COLO829 (cell line): Measurements from ENCODE around the gene TGM6.
"Not testable (repeated sequence)": the region's sequence is repeated elsewhere in the genome, so short reads cannot be mapped to it uniquely, and the experiment has no call there.

Experiments
- DNase-seq: peaks from one replicate; pipeline ENCODE4 v3.0.0; 2012; ENCODE audit warnings: low spot score

The TGM6 gene

DNA sequence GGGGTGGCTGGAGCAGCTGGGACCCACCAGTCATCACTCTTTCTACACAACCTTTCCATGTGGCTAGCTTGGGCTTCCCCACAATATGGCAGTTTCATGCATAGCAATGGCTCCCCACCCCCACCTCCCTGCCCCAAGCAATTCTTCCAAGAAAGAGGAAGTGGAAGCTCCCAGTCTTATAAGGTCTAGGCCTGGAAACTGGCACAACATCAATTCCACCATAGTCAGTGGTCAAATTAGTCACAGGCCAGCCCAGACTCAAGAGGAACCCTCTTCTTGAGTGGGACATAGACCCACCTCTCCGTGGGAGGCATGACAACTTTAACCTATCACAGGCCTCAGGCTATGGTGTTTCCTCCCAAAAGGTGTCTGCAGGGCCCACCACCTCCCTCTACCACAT, 17.7 kb downstream of the TGM6 start:
- no peak for DNase-seq

DNA sequence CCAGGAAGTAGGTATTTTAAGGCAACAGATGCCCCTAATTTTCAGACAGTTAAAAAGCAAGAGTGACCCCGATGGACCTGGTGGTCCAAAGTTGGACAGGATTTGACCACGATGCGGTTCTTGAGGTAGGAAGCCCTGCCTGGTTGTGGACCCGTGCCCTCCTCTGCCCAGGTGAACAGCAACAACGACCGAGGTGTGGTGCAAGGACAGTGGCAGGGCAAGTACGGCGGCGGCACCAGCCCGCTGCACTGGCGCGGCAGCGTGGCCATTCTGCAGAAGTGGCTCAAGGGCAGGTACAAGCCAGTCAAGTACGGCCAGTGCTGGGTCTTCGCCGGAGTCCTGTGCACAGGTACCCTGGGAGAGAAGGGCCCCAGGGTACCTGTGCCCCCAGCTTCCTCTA, 18.7 kb downstream of the TGM6 start:
- no peak for DNase-seq

DNA sequence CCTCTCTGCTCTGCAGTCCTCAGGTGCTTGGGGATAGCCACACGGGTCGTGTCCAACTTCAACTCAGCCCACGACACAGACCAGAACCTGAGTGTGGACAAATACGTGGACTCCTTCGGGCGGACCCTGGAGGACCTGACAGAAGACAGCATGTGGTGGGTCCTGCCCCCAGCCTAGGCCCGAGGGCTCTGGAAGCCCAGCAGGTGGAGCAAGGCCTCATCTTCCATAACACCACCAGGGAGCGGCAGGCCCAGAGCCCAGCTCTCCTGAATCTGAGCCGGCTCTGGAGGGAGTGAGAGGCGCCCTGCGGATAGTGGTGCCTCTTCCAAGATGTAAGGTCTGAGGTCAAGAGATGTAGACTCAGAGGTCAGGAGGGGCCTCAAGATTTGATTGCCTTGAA, 19.6 kb downstream of the TGM6 start:
- no peak for DNase-seq

DNA sequence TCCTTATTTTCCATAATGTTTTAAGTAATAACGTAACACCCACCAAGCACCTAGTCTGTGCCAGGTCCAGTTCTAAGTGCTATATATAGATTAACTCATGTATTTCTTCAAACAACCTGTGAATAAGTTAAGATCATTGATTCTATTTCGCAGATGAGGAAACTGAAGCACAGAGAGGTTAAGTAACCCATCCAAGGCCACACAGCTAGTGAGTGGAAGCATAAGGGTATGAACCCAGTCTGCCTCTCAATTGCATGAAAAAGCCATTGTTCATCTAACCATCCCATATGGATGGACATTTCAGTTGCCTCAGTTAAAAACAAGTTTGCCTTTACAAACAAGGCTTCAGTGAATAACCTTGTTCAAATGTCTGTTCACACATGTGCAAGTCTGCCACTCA, 20.8 kb downstream of the TGM6 start:
- no peak for DNase-seq

DNA sequence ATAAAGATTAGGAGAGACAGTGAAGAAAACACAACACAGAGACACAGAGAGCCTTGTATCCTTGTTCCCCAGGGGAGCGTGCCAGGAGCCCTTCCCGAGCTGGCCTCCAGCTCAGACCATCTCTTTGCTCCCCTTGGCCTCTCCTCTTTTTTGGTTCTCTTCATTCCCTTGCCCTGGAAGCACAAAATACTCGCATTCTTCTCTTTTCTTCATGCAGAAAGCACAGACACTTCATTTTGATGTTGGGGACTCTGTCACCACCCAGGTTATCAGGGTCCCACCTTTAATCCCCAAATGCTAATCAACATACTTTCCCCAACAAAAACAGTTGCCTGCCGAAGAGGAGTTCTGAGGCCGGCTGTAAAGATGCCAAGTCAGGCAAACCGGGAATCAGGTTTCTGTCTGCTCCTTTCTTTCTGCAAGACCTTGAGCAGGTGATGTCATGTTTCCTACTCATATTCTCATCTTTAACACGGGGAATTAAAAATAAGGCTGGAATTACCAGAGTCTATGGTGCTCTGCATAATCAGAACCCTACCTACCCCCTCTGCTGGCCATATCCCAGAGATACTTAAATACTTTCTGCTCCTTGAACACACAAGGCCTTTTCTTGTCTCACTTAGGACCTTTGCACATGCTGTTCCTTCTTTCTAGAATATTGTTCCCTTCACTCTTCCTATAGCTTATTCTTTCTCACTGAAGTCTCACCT, 21.7 kb downstream of the TGM6 start:
- peak; percentile 50 for DNase-seq

DNA sequence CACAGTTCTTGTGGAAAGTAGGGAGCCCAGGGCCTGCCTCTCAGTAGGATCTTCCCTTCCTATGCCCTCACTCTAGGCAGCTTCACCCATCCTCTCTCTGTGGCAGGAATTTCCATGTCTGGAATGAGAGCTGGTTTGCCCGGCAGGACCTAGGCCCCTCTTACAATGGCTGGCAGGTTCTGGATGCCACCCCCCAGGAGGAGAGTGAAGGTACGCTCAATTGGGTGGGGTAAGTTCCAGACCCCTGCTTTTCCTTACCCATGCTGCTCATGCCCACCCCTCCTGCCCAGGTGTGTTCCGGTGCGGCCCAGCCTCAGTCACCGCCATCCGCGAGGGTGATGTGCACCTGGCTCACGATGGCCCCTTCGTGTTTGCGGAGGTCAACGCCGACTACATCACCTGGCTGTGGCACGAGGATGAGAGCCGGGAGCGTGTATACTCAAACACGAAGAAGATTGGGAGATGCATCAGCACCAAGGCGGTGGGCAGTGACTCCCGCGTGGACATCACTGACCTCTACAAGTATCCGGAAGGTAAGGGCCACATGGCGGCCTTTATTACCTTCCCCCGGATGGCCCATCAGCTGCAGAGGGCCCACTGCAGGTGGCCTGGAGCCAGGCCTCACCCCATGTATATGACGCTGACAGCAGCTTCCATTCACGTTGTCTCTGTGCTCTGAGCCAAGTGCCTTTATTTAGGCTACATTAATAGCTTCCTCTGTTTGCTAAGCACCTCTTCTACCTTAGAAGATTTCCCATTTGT, 22.8 kb downstream of the TGM6 start:
- no peak for DNase-seq

DNA sequence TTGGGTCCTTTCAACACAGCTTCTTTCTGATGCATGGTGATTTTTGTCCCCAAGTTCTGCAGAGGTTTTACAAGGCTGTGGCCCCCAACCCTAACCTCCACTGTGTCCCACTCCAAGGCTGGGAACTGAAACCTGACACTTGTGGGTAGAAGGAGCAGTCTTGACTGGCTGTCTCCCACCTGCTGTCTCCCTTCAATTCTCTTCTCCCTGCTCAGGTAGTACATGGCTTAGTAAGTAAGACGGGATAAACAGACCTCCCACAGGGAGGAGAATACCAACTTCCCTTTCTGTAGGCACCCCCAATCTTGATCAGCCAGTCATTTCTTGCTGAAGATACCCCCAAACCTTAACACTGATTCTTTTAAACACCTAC, 25.0 kb downstream of the TGM6 start:
- no peak for DNase-seq

DNA sequence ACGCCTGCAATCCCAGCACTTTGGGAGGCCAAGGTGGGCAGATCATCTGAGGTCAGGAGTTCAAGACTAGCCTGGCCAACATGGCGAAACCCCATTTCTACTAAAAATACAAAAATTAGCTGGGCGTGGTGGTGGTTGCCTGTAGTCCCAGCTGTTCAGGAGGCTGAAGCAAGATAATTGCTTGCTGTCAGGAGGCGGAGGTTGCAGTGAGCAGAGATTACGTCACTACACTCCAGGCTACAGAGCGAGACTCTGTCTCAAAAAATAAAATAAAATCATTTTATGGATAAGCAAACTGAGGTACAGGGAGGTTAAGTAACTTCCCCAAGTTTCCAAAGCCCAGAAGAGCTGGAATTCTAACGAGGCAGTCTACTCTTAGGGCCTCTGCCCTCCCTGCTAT, 26.7 kb downstream of the TGM6 start:
- DNase-seq = not testable (repeated sequence)

DNA sequence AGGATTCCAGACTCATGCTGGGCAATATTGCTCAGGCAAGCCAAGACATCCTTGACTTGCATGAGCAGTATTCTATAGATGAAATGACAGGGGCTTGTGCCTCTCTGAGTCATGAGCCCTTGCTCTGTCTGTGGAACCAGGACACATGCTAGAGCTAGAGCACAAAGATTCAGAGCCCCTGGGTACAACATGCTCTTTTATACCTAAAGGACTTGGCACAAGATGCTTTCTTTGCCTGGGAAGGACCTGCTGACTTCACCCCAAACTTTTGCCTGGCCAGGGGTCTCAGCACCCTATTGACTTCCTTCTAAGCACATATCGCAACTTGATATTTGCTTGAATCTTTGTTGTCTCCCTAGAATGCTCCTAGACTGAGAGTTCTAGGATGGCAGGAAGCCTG, 27.4 kb downstream of the TGM6 start:
- DNase-seq = no peak

DNA sequence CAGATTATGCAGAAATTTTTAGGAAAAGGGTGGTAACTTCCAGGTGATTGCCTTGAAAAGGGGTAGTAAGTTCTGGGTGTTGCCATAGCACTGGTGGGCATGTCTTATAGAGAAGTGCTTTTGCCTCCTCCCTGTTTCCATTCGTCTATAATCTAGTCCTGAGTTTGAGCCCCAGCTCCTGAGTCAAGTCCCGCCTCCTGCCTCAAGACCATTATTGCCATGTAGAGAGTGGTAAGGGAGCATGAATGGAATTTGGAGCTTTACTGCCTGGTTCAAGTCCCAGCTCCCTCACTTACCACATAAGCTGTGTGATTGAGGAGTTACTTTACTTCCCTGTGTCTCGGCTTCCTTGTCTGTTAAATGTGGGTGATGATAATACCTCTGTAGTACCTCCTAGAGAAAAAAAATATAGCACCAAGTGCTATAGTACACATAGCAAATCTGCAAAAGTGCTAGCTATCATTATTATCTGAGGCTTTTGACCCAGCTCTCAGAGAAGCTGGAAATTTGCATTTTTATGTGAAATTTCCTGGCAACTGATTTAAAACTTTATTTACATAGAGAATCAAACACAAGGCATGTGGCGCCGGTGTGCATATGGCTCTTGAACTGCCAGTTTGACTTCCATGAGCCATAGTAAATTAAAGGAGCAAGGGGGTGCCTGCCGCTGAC, 36.0 kb downstream of the TGM6 start:
- no peak for DNase-seq

DNA sequence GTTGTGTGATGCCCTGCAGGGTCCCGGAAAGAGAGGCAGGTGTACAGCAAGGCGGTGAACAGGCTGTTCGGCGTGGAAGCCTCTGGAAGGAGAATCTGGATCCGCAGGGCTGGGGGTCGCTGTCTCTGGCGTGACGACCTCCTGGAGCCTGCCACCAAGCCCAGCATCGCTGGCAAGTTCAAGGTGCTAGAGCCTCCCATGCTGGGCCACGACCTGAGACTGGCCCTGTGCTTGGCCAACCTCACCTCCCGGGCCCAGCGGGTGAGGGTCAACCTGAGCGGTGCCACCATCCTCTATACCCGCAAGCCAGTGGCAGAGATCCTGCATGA, 36.5 kb downstream of the TGM6 start:
- no peak for DNase-seq

DNA sequence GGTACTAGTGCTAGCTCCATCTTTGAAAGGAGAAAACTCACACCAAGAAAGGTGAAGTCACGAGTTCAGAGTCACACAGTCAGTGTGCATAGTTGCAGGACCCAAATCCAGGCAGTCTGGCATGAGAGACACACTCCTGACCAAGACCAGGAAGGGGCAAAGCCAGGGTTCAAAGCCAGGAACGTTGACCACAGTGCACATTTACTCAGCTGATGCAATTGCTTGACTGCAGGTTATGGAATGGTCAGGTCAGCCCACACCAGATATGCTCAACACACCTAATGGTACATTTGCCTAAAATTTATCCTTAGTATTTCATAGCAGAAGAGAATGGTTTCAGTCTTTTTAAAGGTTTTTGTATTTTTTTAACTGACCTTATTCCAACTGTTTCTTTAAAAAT, 37.7 kb downstream of the TGM6 start:
- DNase-seq = no peak

DNA sequence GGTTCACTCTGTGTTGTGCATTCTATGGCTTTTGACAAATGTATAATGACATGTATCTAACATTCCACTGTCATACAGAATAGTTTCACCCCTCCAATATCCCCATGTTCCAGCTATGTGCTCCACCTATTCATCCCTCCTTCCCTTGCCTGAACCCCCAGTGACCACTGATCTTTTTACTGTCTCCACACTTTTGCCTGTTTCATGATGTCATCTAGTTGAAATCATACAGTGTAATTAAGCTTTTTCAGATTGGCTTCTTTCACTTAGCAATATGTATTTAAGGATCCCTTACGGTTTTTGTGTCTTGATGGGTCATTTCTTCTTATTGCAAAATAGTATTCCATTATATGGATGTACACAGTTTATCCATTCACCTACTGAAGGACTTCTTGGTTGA, 39.8 kb downstream of the TGM6 start:
- no peak for DNase-seq

DNA sequence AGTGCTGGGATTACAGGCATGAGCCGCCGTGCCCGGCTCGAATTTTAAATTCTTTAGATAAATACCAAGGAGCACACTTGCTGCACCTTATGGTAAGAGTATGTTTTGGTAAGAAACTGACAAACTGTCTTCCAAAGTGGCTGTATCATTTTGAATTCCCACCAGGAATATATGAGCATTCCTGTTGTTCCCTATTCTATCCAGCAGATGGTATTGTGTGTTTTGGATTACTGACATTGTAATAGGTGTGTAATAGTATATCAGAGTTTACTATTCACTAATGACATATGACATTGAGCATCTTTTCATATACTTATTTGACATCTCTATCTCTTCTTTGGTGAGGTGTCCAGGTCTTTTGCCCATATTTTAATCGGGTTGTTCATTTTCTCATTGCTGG, 40.5 kb downstream of the TGM6 start:
- peak; percentile 18 for DNase-seq

DNA sequence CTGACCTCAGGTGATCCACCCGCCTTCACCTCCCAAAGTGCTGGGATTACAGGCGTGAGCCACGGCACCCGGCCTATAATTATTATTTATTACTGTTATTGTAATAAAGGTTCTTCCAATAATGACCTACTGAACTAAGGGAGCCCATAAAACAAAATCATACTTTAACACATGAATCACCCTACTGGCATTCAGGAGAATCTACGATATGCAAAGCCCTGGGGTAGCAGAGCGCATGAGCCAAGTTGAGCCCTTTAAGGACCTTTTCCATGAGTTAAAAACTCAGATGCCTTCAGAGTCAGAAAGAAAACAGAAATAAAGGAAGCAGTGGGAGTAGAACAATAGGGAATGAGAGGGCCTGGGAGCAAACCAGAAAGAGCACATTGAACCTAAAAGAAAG, 48.4 kb downstream of the TGM6 start:
- no peak for DNase-seq

DNA sequence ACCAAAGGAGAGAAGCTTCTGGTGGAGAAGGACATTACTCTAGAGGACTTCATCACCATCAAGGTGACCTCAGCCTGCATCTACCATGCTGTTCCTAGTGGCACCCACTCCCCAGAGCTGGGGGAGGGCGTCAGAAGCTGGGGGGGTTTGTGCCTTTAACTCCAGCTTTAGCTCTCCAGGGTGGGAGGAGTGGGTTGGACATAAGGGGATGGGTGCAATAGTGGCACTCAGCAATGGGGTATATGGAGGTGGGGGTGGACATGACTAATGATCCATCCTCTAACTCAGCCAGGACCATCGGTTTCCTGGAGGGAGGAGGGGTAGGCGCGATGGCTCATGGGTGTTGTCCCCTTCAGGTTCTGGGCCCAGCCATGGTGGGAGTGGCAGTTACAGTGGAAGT, 49.8 kb downstream of the TGM6 start:
- DNase-seq = no peak

DNA sequence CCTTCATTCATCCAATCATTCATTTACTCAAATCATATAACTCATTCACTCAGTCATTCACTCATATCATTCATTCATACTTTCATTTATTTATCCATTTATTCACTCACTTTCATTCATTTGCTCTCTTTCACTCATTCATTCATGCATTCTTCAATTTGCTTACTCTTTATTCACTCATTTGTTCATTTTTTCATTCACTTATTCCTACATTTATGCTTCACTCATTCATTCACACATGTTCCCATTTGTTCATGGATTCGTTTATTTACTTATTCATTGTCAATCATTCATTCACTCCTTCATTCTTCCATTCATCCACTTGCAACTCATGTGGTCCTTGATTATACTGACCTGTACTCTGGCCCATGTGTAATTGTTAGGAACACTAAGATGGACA, 50.5 kb downstream of the TGM6 start:
- no peak for DNase-seq

DNA sequence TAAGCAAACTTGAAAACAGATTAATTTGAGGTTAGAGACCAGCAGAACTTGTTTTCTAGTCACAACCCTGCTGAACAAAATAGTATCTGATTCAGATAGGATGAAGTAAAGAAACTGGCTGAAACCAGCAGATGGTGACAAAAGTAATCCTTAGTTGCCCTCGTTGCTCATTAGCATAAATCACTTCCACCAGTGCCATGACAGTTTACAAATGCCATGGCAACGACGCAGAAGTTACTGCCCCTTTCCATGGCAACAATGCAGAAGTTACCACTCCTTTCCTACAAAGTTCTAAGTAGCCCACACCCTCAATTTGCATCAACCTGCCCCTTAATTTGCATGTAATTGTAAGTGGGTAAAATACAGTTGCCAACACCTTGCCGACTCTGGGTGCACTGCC, 66.1 kb downstream of the TGM6 start:
- no peak for DNase-seq

DNA sequence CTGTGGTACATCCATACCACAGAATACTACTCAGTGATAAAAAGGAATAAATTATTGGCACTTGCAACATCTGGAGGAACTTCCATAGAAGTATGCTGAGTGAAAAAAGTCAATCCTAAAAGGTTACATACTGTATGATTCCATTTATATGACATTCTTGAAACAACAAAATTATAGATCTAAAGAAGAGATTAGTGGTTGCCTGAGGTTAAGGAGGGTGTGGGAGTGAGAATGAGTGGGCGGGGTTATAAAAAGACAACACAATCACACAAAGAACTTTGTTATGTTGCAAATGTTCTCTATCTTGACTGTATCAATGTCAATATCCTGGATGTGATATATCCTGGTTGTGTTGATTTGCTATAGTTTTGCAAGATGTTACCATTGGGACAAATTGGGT, 68.7 kb downstream of the TGM6 start:
- no peak for DNase-seq

DNA sequence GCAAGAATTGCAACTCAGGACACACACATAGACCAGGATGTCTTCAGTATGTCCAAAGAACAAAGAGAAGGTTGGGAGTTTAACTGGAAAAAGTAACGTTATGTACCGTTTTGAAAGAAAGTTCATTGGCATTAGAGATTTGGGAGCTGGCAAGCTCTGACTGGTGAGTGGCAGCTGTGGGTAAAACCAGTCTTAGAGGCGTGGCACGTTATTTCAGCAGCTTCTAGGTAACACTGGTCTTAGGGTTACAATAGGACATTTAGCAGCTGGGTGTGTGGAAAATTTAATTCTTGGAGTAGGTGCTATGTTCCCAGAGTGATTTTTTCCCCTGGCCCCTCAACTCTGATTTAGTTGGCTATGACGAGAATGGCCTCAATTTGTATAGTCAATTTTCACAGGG, 70.7 kb downstream of the TGM6 start:
- no peak for DNase-seq

DNA sequence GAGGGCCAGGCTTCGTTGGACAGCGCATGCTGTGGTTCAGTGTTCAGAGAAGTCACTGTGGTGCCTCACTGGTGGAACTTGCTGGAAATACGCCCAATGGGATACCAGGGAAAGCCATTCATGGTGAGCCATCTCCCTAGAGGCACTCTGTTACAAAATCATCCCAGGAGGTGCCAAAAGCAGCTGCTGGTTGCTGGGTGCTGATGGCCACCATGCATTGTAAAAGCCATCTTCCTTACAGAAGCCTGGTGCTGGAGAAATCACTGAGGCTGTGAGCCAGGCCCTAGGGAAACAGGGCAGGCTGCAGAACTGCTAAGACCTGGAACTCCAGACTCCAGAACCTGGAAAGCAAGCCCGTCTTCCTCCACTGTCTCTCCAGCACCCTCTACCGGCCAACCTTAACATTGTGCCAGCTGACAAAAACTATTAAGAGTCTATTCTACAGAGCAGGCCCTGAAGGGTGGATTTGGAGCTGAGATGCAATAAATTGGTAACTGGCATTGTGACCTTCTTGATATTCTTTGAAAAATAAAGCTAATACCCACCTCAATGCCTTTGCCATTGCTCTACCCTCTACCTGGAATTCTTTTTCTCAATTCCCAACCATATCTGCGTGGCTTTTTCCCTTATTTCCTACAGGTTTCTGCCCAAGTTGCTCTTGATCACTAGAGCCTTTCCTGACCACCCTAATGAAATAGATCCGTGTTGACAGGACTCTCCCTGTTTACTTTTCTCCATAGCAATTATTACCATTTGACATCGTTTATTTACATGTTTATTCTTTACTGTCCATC, 71.4 kb downstream of the TGM6 start:
- peak; percentile 88 for DNase-seq

DNA sequence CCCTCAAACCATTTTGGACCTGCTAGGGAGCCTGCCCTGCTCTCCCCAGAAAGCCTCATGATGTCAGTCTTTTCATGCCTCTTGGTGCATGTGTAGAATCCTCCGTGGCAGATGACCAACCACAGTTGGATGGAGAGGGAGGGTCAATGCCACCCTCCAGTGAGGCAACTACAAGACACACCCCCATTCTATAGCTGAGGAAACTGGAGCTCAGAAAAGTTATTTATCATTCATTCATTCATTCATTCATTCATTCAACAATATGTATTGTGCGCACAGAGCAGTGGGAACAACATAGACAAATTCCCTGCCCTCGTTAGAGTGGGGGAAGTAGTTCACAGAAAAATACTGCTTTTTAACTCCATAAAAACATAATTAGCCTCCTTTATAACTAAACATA, 73.1 kb downstream of the TGM6 start:
- no peak for DNase-seq
